ENCODE results near the gene KCNQ1. TPM values are rescaled to one million over a fixed set of nuclear protein-coding genes. Genes with fewer than 3 reads are reported as not detected.

The KCNQ1 gene
- total and polyA plus RNA-seq, 2 experiments from 2014 or later, result 0.45 to 0.87 TPM

- TF ChIP-seq EZH2phosphoT487 (IDR thresholded peaks at IDR 0.05; ENCODE audit: unreplicated experiment) (no peak), NANOG (IDR thresholded peaks at IDR 0.05; ENCODE audit: borderline replicate concordance) (no peak), ZNF114 (CRISPR knock-in tag; IDR thresholded peaks at IDR 0.05) (no peak), STAT1 (IDR thresholded peaks at IDR 0.05; ENCODE audit: unreplicated experiment) (no peak)
Measured at GRCh38 chr11:2459016-2459725, 14.4 kb downstream of the KCNQ1 start (continued).

DNA sequence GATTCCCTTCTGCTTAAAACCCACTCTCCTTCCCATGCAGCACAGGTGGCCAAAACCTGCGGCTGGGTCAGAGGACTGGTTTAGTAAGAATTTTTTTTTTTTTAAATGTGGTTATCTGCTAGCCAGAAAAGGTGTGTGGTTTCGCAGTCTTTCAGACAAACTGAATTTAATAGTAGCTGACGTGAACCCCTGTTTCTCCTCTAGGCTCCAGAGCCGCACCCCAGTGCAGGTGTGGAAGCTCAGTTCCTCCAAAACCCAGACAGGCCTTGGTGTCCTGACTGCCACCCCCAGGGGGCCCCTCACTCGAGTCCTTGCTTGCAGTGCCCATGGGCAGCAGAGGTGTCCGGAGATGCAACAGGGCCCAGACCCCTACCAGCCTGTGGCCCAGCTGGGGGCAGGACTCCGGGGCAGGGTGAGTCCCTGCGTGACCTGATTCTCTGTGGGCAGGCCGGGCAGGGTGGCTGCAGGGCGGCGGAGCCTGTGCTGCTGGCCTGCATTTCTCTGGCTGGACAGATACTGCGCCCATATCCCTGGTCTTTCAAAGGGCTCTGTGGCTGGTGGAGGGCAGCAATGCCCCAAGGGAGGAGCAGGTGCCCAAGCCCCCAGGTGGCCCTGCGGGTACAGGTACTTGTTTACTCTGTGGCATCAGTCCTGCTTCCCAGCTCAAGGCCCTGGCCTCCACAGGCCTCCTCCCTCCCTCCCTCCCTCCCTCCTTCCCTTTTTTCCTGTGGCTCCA lies 15.2 kb downstream of the KCNQ1 start:
- Histone ChIP-seq H3K36me3 (ENCODE audit: insufficient read depth) (no peaks in the 10 kb centered on the region), H3K4me3 (no peak overlapping the region), H3K27me3 (ENCODE audit: insufficient read depth) (peaks cover 20% of the 10 kb centered on the region; the same call in 1 of the 2 replicates), H3K27ac (ENCODE audit: low read depth) (no peak overlapping the region), H3K9me2 (ENCODE audit: insufficient read depth) (no peaks in the 10 kb centered on the region), H3K4me2 (no peak overlapping the region), H4K20me1 (replicated peaks; ENCODE audit: insufficient read depth) (no peaks in the 10 kb centered on the region), H3F3A (replicated peaks; ENCODE audit: low read depth) (no peaks in the 10 kb centered on the region), H3K4me1 (ENCODE audit: insufficient read depth) (no peaks in the 10 kb centered on the region), H2AFZ (no peak overlapping the region), H3K79me2 (replicated peaks; ENCODE audit: insufficient read depth) (no peaks in the 10 kb centered on the region)
- 0 out of 3 replicates have a peak, but pooled peaks have one; percentile 26 for ATAC-seq
- H3K27ac Mint-ChIP-seq, result no peak overlapping the region
- no peak overlapping the region for H3K4me3 Mint-ChIP-seq
- no peaks in the 10 kb centered on the region for H3K4me1 Mint-ChIP-seq
- H3K27me3 Mint-ChIP-seq (ENCODE audit: insufficient read depth, low read depth, poor library complexity), result peaks cover 33% of the 10 kb centered on the region
- no peaks in the 10 kb centered on the region for H3K9me3 Mint-ChIP-seq
- peak; percentile 24 for DNase-seq (ENCODE audit: low spot score)
- no peaks in the 10 kb centered on the region for H3K36me3 Mint-ChIP-seq (ENCODE audit: low read depth)
- TF ChIP-seq, protein P1, sequence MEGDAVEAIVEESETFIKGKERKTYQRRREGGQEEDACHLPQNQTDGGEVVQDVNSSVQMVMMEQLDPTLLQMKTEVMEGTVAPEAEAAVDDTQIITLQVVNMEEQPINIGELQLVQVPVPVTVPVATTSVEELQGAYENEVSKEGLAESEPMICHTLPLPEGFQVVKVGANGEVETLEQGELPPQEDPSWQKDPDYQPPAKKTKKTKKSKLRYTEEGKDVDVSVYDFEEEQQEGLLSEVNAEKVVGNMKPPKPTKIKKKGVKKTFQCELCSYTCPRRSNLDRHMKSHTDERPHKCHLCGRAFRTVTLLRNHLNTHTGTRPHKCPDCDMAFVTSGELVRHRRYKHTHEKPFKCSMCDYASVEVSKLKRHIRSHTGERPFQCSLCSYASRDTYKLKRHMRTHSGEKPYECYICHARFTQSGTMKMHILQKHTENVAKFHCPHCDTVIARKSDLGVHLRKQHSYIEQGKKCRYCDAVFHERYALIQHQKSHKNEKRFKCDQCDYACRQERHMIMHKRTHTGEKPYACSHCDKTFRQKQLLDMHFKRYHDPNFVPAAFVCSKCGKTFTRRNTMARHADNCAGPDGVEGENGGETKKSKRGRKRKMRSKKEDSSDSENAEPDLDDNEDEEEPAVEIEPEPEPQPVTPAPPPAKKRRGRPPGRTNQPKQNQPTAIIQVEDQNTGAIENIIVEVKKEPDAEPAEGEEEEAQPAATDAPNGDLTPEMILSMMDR (conservative IDR thresholded peaks at IDR 0.05; ENCODE audit: low read depth in 2 of 2), result no peak
- TF ChIP-seq JUNB (IDR thresholded peaks at IDR 0.05; ENCODE audit: unreplicated experiment) (no peak), REST (IDR thresholded peaks at IDR 0.05; ENCODE audit: unreplicated experiment) (no peak), ZNF331 (CRISPR knock-in tag; IDR thresholded peaks at IDR 0.05; ENCODE audit: low read depth) (no peak), ZNF462 (CRISPR knock-in tag; IDR thresholded peaks at IDR 0.05) (no peak), EZH2phosphoT487 (IDR thresholded peaks at IDR 0.05; ENCODE audit: unreplicated experiment) (no peak), NANOG (IDR thresholded peaks at IDR 0.05; ENCODE audit: borderline replicate concordance) (no peak), STAT1 (IDR thresholded peaks at IDR 0.05; ENCODE audit: unreplicated experiment) (no peak), CREB1 (CRISPR knock-in tag; IDR thresholded peaks at IDR 0.05; ENCODE audit: low read depth) (no peak), ZNF114 (CRISPR knock-in tag; IDR thresholded peaks at IDR 0.05) (no peak)

Data from GM23338 (cell line).